GM12892 (cell line): ENCODE results near the gene COX4I1.

ENCODE experiments used
- POLR2A ChIP-seq: IDR thresholded peaks from 2 replicates; pipeline ENCODE4 v1.6.1; 2011; ENCODE audit warnings: low read depth, low read length, control low read depth
- POLR2AphosphoS5 ChIP-seq: IDR thresholded peaks from 2 replicates; pipeline ENCODE4 v1.6.1; 2011; ENCODE audit warnings: low read depth, low read length, control low read depth

- no peak for TF ChIP-seq POLR2AphosphoS5
- TF ChIP-seq POLR2A: no peak
These were observed 33.9 kb downstream of the COX4I1 start for GRCh38 chr16:85833219-85833920.
